RPMI7951 (cell line): ENCODE data around the gene ASTN2. TPM values are rescaled to one million over a fixed set of nuclear protein-coding genes. Genes with fewer than 3 reads are reported as not detected.
A peak's percentile ranks its signal among the peaks of the same experiment; 100 is the strongest.
"Not testable (repeated sequence)": the region's sequence is repeated elsewhere in the genome, so short reads cannot be mapped to it uniquely, and the experiment has no call there.

Experiments
- DNase-seq: peaks from one replicate; pipeline ENCODE4 v3.0.0-alpha.2; 2012; ENCODE audit warnings: low read depth
- total RNA-seq: library from RNA; depleted of rRNA; stranded (reverse); fragments of >200 nt; shearing (Covaris generic); gene quantifications from 2 replicates; pipeline ENCODE4 v1.2.3, GENCODE V29; 2014

The ASTN2 gene
- total RNA-seq, 1 experiment from 2014 or later, result 5.2 TPM

DNA sequence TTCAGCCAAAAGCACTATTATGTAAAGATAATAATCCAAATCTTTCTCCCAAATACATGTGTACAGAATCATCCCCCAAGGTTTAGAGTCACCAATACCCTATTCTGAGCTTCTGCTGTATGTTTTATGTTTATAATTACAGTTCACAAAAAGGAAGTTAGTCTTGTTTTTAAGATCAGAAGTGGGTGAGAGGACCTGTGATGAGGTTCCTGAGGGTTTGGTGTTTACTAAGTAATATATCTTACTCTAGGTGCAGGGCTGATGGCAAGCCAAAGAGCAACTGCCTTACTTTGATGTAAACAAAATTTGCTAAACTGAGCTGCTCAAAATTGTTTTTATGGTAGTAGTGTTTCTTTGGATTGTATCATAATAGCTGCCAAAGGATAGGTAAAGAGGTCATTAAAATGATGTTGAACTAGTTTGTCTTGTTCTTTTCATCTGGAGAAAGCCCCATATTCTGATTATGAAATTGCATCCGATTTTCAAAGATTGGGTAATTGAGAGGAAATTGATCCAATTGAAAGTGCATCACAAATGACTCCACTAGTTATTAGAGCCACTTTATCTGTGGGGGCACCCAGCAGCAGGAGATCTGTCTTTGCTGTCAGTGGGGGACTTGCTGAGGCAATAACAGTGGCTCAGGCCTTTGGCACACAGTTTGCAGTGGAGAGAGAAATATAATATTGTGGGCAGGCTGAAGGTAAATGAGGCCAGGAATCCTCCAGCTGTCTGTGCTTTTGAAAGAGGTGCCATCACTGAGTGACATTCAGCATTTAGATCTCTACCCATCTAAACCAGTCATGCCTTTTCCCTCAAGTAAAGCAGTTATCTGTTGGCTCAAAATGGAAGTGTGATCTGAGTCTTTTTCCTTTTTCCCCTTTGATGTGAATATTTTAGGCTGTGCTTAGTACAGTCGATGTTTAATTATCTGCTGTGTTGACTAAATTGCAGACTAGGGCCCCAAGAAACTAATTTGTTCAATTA is 713.7 kb downstream of the ASTN2 start:
- DNase-seq, result no peak

DNA sequence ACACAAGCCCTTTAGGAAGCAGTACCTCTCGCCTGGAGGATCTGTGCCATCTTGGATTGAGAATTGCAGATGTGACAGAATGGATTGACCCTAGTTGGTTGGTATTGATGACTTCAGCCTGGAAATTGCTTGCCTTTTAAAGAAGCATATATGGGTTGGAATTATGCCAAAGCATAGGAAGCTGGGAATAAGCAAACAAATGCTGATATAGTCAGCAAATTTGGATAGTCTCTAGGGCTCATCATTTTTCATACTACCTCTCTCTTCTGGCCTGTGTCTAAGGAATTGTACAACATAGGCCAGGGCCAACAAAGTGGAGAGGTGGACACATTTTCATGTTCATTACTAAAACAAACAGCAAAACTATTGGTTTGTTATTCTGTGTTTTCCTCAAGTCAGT is 714.6 kb downstream of the ASTN2 start:
- no peak for DNase-seq

DNA sequence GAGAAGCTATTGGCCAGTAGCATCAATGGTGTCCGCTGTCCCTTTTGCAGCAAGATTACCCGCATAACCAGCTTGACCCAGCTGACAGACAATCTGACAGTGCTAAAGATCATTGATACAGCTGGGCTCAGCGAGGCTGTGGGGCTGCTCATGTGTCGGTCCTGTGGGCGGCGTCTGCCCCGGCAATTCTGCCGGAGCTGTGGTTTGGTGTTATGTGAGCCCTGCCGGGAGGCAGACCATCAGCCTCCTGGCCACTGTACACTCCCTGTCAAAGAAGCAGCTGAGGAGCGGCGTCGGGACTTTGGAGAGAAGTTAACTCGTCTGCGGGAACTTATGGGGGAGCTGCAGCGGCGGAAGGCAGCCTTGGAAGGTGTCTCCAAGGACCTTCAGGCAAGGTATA is 717.0 kb downstream of the ASTN2 start:
- peak; percentile 59 for DNase-seq

DNA sequence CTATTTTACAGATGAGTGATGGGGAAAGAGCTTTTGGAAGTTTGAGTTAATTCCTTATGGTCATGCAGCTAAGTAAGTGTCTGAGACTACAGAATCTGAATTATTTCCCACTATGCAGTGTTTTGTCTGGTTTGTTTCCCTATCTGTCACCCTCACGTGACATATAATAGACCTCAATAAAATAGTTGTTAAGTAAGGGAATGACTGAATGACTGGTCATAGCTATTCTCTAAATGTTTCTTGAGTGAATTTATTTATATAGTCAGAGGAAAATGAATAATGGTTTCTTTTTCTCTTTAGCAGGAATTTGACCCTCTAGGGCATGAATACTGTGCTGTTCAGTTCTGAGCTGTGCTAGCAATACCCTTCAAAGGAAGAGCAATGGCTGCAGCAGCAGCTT is 717.5 kb downstream of the ASTN2 start:
- DNase-seq, result peak; percentile 61

DNA sequence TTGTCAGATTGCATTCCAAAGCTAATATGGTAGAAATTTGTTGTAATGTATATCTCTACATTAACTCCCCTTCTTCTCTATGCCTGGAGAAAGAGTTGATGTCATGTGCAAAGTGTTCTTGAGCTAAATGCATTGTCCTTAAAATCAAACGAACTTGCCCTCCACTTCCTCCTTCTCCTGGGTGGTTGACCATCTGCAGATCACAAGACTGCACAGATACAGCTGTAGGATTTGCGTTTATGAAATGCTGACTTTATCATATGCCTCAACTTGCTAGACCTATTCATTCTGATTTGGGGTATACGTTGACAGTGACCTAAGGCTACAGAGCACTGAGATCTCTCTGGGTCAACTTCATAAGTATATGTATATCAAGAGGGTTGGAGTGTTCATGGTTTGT is 719.4 kb downstream of the ASTN2 start:
- DNase-seq, result no peak

DNA sequence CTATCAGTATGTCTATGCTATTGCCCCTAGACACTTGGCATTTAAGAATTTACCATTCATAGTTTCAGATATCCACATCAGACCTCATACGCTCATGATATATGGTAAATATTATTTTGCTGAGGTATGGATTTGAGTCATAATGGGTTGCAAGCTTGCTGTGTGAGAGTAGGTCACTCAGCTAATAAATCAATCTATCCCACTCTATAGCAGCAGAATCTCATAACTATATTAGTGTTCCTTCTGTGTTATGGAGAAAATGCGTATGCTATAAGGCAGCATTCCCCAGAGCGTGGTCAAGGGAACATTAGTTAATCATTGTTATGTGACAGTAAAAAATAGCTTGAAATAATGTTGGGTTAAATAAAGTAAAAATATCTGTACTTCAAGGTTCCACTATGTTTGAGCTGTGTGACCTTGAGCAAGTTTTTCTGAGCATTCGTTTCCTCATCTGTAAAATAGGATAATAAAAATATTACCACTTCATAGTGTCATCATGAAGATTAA is 720.0 kb downstream of the ASTN2 start:
- no peak for DNase-seq

DNA sequence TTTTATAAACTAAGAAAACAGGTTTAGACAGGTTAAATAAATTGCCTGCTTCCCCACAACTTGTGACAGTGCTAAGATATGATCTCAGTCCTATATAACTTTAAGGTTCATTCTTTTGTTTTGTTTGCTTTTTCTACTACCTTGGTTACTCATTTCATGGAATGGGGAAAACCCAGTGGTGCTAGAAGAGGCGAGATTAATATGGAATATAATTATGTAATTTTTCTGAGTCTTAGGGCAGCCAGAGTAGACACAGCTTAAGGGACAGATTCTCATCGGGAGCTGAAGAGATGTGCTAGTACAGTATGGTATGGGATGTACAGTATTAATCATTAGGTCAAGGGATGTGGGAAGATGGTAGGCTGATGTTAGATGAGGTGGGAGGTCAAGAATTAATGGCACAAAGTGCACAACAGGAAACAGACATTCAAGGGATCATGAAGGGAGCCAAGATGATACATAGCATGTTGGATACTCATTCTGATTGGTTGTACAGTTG is 721.6 kb downstream of the ASTN2 start:
- peak; percentile 6 for DNase-seq

DNA sequence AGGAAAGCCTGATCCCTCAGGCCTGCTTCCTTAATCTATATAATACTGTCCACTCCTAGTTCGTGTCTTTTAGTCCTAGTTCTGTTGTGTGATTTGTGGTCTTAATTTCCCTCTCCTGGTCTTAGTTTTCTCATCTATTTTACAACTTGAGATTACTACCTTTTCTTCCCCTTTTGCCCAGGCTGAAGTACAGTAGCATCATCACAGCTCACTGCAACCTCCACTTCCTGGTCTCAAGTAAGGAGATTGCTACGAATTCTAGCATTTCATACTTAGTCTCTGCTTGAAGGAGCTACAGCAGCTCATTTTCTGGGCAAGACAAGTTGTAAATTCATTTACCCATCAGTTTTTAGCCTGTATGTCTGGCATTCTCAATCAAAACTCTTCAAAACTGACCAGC is 722.2 kb downstream of the ASTN2 start:
- no peak for DNase-seq

DNA sequence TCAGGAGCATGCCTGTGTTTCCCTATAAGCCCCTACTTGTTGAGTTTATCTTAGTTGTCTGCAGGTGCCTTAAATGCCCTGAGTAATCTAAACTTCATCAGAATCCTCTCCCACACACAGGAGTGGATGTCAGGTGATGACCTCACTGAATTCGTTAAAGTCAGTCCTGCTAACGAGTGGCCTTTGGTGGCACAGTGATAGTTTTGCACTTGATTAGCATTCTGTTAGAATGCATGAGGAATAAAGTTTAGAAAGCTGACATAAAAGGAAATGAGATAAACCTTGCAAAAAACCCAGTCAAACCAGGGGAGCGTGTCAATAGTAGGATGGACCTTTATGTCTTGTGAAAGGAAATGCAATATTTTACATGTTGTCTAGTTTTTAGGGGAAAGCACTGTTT is 723.2 kb downstream of the ASTN2 start:
- DNase-seq, result no peak

DNA sequence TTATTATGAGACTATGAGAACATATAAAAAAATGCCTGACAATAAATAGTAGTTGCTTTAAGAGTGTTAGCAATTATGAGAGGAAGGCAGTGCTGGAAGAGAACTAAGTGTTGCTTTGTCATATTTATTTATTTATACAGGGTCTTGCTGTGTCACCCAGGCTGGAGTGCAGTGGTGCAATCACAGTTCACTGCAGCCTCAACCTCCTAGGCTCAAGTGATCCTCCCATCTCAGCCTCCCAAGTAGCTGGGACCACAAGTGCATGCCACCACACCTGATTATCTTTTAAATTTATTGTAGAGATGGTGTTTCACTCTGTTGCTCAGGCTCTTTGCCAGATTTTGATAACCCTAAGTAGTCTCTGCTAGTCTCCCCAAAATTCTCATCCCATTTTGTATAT is 724.1 kb downstream of the ASTN2 start:
- DNase-seq, result not testable (repeated sequence)

DNA sequence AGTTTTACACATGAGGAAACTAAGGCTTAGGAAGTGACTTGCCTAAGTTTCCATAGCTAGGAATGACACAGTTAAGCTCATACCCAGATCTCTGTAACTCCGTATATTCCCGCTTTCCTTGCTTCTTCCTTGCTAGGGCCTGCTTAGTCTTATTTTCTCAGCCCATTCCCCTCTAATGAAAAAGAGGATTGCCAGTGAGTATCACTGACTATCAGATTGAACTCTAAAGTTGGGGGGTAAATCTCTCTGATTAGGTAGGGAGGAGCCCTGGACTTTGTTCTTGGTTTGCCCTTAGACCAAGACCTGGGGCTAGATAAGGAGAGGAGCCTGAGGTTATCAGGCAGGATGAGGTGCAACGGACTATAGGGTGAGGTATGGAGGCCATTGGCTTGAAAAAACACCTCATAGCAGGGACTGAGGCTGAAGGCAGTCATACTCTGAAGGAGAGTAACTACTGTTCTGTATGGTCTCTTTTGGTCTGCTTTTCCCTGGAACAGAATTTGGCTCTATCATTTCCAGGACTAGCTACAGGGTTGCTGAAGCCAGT is 725.3 kb downstream of the ASTN2 start:
- DNase-seq, result no peak

DNA sequence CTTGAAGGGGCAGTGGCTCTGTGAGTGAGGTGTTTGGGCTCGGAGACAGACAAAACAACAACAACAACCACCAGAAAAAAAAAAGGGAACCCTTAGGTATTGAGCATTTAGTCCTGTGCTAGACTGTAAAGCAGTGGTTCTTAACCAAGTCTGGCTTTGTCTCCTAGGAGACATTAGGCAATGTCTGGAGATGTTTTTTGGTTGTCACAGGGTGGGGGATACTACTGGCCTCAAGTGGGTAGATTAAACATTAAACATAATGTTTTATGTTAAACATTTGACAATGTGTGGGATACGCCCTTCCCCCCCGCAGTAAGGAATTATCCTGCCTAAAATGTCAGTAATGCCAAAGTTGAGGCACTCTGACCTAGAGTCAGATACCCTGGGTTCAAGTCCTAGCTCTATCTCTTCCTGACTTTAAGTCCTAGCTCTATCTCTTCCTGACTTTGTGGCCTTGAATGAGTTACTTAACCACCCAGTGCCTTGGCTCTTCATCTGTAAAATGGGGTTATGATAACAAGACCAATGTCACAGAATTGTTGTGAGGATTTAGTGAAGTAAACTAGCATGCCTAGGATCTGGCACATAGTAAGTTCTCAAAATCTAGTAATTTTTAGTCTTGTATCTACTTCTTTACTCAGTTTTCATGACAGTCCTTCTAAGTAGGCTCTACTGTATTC is 725.9 kb downstream of the ASTN2 start:
- no peak for DNase-seq

DNA sequence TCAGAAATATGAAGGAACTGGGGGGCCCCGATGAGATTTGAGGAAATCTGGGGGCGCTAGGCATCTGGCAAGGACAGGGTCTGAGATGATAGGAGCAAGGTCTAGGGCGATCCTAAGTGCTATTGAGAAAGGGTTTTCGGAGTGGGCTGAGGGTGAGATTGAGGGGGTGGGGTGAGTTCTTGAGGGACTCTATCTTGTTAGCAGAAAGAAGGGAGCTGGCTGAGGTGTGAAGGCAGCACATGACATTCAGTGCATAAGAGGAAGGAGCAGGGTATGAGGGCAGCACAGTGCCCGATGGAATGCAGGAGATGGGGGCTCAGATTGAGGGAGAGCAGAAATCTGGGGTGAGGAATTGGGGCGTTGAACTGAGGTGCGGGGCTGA is 727.1 kb downstream of the ASTN2 start:
- DNase-seq, result no peak

DNA sequence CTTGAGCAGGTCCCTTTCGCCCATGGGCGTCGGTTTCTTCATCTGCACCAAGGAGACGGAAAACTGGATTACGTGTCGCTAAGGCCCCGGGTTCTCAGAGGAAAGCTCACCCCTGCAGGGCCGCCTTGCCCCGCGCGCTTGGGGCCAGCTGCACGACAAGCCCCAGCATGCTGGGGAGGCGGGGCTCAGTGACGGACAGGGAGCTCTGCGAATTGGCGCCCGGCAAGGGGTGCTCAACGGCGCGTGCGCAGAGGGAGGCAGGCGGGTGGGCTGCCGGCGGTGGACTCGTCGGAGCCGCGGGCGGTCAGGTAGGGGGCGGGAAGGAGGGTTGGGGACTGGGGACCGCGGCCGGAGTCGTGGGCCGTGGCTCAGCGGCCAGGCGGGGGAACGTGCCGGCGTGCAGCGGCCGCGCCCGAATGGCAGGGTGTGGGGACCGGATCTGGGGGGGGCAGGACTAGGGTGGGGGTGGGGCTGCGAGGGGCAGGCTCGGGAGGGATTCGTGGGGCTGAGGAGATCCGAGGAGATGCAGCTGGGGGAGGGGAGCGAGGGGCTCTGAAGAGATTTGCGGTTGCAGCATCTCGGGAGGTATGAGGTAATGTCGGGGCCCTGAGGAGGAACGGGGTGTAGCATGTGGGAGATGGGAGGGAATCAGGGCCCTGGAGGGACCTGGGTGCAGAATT is 727.6 kb downstream of the ASTN2 start, which contains the start of gene TRIM32:
TSS of gene TRIM32 (plus strand) at position 232 of the 680 bp plus-strand sequence. CDS start 10,438 bp downstream, outside the sequence.
- DNase-seq, result peak; percentile 84

DNA sequence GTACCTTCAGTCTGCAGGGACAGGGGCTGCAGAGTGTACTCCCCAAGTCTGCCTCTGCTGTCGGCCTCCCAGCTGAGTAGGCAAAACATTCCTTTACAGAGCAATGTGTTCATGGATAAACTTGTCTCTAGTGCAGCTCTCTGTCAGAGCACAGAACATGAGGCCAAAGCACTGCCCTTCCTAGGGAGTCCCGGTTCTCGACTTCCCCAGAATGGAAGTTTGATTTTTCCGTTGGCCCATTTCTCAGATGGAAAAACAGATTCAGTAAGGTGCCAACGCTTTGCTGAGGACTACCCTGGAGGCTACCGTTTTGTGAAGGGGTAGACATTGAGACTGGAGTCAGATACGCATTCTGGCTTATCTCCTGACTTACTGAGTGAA is 728.2 kb downstream of the ASTN2 start:
- no peak for DNase-seq

DNA sequence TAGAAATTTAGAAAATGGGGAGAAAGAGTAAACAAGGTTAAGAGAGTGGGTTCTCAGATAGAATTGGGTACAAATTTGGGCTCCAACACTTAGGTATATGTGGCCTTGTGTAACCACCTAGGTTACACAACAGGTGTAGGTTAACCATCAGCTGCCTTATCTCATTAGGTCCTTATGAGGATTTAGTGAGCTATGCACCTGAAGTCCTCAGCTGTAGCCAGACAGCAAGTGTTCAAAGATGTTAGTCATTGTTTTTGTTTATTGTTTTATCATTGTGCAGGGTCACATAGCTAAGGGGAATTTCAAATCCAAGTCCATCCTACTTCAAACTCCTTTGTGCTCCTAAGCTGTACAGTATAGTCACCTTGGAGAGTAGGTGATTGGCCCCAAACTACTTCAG is 728.7 kb downstream of the ASTN2 start:
- DNase-seq, result no peak

DNA sequence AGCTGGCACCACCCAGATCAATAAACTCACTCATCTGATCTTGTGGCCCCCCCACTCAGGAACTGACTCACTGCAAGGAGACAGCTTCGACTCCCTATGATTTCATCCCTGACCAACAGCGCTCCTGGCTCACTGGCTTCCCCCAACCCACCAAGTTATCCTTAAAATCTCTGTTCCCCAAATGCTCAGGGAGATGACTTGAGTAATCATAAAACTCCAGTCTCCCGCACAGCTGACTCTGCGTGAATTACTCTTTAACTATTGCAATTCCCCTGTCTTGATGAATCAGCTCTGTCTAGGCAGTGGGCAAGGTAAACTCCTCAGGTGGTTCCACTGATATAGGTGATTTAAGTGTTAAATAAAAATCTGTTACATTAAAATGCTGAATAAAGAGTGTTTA is 729.7 kb downstream of the ASTN2 start:
- DNase-seq, result no peak

DNA sequence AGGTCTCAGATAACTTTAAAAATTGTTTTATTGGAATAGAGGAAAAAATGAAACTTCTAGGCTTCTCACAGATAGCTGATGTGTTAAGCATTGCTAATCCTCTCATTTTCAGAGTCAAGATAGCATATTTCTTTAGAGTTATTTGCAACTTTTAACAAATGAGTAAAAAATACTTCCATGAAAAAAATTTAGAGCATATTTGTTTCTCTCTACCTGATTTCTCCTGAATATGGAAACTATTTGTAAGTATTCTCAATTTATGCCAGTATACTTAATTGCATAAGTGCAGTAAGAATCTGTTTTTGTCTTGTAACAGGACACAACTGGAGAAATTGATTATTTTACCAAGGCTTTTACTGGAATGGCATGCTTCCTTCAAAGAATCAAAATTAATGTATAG is 731.3 kb downstream of the ASTN2 start:
- DNase-seq, result no peak

DNA sequence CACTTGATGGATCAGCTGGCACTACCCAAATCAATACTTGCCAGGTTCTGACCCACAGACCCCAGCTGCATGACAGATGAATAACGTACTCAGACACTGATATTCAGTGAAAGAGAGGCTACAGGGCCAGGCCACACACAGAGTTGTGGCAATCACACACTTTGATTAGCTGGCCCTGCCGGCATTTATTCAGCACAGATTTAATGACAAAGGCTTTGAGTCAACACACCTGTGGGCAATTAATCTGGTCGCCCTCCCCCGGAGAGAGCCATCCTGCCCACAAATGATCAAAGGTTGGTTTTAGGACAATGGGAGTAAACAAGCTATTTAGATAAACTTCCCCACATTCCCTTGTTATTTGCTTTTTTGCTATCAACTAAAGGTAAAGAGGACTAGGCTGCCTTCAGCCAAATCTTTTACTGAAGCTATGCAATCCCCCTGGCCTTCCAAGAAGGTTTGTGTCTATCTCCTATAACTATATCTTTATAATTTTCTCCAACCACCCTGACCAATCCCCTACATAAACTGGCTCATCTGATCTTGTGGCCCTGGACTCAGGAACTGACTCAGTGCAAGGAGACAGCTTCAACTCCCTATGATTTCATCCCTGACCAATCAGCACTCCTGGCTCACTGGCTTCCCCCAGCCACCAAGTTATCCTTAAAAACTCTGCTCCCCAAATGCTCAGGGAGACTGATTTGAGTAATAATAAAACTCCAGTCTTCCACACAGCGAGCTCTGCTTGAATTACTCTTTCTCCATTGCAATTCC is 740.5 kb downstream of the ASTN2 start:
- no peak for DNase-seq

DNA sequence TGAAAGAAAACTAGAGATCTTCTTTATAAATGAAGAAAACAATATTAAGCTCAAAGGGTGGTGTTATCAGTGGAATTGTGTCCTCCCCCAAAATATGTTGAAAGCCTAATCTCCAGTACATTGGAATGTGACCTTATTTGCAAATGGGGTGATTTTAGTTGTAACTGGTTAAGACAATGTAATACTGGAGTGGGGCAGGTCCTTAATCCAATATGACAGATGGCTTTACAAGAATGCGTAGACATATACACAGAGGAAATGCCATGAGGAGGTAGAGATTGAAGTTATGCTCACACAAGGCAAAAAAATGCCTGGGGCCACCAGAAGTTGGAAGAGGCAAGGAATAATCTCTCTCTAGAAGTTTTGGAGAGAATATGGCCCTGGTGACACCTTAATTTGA is 741.5 kb downstream of the ASTN2 start:
- DNase-seq, result no peak

DNA sequence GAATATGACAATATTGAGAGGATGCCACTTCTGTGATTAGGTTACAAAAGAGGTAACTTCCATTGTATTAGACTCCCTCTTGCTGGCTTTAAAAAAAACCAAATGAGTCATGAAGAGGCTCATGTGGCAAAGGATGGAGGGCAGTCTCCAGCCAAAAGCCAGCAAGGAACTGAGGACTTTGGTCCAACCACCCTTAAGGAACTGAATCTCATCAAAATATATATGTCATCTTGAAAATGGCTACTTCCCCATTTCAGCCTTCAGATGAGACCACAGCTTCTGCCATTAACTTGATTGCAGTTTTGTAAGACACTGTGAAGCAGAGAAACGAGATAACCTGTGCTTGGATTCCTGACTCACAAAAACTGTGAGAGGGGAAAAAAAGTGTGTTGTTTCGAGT is 743.3 kb downstream of the ASTN2 start:
- no peak for DNase-seq
